Measurements from ENCODE around the gene HIPK4.
"Not testable (repeated sequence)": the region's sequence is repeated elsewhere in the genome, so short reads cannot be mapped to it uniquely, and the experiment has no call there.

Gene HIPK4, protein sequence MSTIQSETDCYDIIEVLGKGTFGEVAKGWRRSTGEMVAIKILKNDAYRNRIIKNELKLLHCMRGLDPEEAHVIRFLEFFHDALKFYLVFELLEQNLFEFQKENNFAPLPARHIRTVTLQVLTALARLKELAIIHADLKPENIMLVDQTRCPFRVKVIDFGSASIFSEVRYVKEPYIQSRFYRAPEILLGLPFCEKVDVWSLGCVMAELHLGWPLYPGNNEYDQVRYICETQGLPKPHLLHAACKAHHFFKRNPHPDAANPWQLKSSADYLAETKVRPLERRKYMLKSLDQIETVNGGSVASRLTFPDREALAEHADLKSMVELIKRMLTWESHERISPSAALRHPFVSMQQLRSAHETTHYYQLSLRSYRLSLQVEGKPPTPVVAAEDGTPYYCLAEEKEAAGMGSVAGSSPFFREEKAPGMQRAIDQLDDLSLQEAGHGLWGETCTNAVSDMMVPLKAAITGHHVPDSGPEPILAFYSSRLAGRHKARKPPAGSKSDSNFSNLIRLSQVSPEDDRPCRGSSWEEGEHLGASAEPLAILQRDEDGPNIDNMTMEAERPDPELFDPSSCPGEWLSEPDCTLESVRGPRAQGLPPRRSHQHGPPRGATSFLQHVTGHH

GRCh38 chr19:40390084-40390742 lies at the start of gene HIPK4:
Gene HIPK4, minus strand, starts transcription at chr19:40390181. Its CDS starts 279 bp downstream, at chr19:40389902.
- H3K4me3 ChIP-seq (ENCODE audit: low read length), result no peak within 1 kb of the TSS
- TF ChIP-seq CTCF (conservative IDR thresholded peaks at IDR 0.05; ENCODE audit: low read length), result no peak
- DNase-seq (ENCODE audit: low read depth), result no peak

DNA sequence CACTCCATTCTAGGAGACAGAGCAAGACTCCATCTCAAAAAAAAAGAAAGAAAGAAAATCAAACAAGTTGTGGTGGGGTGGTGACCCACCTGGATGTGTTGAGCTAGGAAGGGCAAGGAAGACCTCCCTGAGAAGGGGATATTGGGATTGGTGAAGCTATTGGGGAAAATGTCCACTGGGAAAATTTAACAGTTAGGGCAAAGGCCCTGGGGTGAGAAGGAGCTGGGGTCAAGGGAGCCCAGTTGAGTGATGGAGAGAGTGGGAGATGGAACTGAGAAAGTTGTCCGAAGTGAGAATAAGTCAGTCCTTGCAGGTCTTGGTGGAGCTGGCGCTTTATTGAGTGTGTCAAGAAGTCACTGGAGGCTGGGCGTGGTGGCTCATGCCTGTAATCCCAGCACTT lies 48.3 kb upstream of the HIPK4 start:
- no peak for DNase-seq (ENCODE audit: low read depth)
- no peak overlapping the region for H3K4me3 ChIP-seq (ENCODE audit: low read length)
- TF ChIP-seq CTCF (conservative IDR thresholded peaks at IDR 0.05; ENCODE audit: low read length), result no peak

DNA sequence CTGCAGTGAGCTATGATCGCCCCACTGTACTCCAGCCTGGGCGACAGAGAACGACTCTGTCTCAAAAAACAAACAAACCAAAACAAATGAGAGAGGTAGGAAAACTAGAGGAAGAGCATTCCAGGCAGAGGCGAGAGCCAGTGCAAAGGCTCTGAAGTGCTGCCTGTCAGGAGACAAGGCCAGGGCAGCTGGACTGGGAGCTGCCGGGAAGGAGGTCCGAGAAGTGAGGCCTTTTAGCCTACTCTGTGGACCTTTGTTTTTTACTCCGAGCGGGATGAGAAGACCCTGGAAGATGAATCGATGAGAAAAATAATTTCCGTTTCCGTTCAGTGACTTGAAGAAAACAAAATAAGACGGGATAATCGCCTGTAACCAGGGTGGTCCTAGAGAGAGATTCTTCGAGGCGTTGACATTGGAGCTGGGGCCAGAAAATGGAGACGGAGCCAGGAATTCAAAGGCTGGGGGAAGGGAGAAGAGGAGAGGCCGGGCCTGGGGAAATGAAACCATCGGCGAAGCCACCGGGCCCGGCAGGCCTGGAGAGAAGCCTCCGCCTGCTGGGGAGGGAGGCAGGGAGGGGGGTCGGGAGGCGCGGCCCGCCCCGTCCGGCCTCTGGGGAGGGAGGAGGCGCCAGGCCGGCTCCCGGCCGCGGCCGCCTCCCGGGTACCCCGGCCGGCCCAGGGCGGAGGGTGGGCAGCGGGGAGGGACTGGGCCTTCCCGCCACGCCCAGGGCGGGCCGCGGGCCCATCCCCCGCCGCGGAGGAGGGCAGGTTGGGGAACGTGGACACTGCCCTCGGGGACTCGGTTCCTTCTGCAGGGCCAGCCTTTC lies 43.6 kb upstream of the HIPK4 start:
- peak overlapping the region; percentile 64 for H3K4me3 ChIP-seq (ENCODE audit: low read length)
- no peak for TF ChIP-seq CTCF (conservative IDR thresholded peaks at IDR 0.05; ENCODE audit: low read length)
- peak; percentile 92 for DNase-seq (ENCODE audit: low read depth)

DNA sequence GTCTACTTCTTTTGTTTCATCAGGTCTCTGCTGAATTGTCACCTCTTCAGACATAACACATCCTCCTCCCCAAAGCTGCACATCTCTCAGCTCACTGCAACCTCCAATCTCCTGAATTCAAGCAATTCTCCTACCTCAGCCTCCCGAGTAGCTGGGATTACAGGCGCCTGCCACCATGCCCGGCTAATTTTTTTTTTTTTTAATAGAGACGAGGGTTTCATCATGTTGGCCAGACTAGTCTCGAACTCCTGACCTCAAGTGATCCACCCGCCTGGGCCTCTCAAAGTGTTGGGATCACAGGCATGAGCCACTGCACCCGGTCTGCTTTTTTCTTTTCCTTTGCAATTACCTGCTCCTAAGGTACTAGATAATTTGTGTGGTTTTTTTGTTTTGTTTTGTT lies 42.8 kb upstream of the HIPK4 start:
- H3K4me3 ChIP-seq (ENCODE audit: low read length), result peak overlapping the region; percentile 64

DNA sequence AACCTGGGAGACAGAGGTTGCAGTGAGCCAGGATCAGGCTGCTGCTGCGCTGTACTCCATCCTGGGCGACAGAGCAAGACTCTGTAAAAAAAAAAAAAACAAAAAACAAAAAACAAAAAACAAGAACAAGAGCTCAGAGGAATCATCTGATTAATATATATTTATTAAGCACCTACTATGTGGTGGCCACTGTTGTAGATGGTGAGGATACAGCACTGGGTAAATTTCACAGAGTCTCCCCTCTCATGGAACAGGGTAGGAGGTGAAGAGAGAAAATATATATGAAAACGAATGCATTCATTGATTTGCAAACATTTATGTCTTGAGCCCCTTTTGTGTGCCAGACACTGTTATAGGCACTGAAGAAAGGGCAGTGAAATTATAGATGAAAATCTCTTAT lies 41.7 kb upstream of the HIPK4 start:
- H3K4me3 ChIP-seq (ENCODE audit: low read length), result no peak overlapping the region
- DNase-seq (ENCODE audit: low read depth), result no peak
- TF ChIP-seq CTCF (conservative IDR thresholded peaks at IDR 0.05; ENCODE audit: low read length), result no peak

More for the DNA sequence above, 42.8 kb upstream of the HIPK4 start:
- not testable (repeated sequence) for DNase-seq (ENCODE audit: low read depth)

GRCh38 chr19:40430242-40430641 lies 40.3 kb upstream of the HIPK4 start:
- not testable (repeated sequence) for H3K4me3 ChIP-seq (ENCODE audit: low read length)

DNA sequence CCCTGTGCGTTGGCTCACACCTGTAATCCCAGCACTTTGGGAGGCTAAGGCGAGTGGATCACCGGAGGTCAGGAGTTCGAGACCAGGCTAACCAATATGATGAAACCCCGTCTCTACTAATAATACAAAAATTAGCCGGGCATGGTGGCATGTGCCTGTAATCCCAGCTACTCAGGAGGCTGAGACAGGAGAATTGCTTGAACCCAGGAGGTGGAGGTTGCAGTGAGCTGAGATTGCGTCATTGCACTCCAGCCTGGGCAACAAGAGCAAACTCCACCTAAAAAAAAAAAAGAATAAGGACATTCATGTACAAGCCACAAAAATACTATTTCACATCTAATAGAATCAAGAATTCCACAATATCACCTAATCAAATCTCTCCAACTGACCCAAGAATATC lies 38.2 kb upstream of the HIPK4 start:
- not testable (repeated sequence) for DNase-seq (ENCODE audit: low read depth); H3K4me3 ChIP-seq (ENCODE audit: low read length)

More at GRCh38 chr19:40430242-40430641, 40.3 kb upstream of the HIPK4 start:
- DNase-seq (ENCODE audit: low read depth), result not testable (repeated sequence)

Measured in AG10803 (cell line).